GM21381 (cell line): ENCODE results near the gene YEATS2.
"Not testable (repeated sequence)": the region's sequence is repeated elsewhere in the genome, so short reads cannot be mapped to it uniquely, and the experiment has no call there.

Experiments used
- ATAC-seq: cut with Tn5 transposase; IDR thresholded peaks from one replicate; pipeline ENCODE4 v1.9.1; 2021; ENCODE audit warnings: mild to moderate bottlenecking, moderate library complexity; ENCODE audit not compliant: unreplicated experiment

YEATS2 gene

GRCh38 chr3:183697610-183698317 lies at the start of gene YEATS2:
Gene YEATS2 (plus strand): TSS chr3:183697797. CDS start chr3:183715163, 17,366 bp downstream.
- peak; percentile 86 for ATAC-seq

GRCh38 chr3:183650554-183650953 lies 47.0 kb upstream of the YEATS2 start:
- ATAC-seq: no peak

- no peak for ATAC-seq
Observed at GRCh38 chr3:183653209-183654064, 44.2 kb upstream of the YEATS2 start.

DNA sequence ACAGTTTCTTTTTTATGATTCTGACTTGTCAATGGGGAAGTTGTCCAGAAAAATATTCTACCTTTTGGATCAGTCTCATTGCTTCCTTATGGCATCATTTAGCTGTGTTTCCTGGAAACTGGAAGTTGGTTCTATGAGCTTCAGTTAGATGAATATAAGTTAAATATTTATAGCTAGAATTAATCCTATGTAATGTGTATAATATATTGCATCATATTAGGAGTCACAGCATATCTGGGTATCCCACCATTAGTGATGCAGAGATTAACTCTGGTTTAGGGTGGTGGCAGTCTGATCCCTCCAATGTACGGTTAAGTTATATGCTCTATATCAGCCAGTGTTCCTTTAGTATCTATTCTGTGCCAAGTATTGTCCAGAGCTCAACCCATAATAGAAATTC lies 42.9 kb upstream of the YEATS2 start:
- ATAC-seq: no peak

GRCh38 chr3:183662099-183662498 lies 35.5 kb upstream of the YEATS2 start:
- no peak for ATAC-seq

GRCh38 chr3:183664913-183665381 lies 32.6 kb upstream of the YEATS2 start:
- no peak for ATAC-seq

DNA sequence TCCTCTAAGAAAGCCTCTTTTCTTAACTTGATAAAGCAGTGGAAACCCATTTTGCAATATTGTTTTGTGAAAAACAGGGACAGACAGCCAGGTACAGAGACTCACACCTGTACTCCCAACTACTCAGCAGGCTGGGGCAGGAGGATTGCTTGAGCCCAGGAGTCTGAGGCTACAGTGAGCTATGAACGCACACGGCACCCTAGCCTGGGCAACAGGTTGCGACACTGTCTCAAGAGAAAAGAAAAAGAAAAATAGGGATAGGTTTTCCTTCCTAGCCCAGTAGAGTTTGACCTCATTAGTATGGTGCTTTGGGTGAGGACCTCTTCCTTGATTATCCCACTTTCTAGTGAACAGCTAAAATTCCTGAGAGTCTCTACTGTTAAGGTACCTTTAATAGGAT lies 17.5 kb upstream of the YEATS2 start:
- no peak for ATAC-seq

DNA sequence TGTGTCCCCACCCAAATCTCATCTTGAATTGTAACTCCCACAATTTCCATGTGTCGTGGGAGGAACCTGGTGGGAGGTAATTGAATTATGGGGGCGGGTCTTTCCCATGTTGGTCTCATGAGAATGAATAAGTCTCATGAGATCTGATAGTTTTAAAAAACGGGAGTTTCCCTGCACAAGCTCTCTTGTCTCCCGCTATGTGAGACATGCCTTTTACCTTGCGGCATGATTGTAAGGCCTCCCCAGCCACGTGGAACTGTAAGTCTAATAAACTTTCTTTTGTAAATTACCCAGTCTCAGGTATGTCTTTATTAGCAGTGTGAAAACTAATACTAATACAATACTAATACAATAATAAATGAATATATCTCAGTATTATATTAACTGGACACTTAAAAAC lies 9.9 kb upstream of the YEATS2 start:
- ATAC-seq: no peak

DNA sequence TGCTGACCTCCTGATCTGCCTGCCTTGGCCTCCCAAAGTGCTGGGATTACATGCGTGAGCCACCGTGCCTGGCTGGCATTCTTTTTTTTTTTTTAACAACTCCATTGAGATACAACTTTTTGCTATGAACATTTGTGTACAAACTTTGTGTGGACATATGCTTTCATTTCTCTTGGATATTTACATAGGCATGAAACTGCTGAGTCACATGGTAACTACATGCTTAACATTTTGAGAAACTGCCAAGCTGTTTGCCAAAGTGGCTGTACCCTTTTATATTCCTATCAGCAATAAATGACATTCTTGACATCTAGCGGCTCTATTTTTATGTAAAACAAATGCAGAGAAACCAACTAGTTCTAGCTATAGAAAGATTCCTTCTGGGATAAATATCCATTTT lies 8.7 kb upstream of the YEATS2 start:
- no peak for ATAC-seq

- not testable (repeated sequence) for ATAC-seq
Observed at GRCh38 chr3:183689621-183690020, 8.0 kb upstream of the YEATS2 start.

- ATAC-seq: no peak
Observed at GRCh38 chr3:183690402-183690995, 7.1 kb upstream of the YEATS2 start.

GRCh38 chr3:183692436-183692835 lies 5.2 kb upstream of the YEATS2 start:
- ATAC-seq: no peak

- ATAC-seq: no peak
Observed at GRCh38 chr3:183695569-183696364, 1.8 kb upstream of the YEATS2 start.

GRCh38 chr3:183697123-183697609 lies 431 bp upstream of the YEATS2 start:
- ATAC-seq: no peak

GRCh38 chr3:183698318-183698751 lies 738 bp downstream of the YEATS2 start:
- peak; percentile 16 for ATAC-seq

DNA sequence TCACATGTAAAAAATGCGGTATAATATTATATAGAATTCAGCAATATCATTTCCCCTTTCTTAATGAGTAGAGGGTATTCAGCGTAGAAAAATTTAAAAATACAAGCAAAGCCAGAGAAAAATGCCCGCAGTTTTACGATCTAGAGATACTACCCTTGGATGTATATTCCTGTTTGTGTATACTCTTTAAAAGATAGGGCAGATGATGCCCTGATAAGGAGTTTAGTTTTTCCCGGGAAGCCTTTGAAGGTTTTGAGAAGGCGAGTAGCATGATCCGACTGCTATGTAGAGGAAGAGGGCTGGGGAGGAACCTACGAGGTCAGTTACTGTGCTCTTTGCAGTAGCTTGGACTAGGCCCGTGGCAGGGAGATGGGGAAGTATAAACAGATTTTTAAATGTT lies 1.2 kb downstream of the YEATS2 start:
- ATAC-seq: no peak

DNA sequence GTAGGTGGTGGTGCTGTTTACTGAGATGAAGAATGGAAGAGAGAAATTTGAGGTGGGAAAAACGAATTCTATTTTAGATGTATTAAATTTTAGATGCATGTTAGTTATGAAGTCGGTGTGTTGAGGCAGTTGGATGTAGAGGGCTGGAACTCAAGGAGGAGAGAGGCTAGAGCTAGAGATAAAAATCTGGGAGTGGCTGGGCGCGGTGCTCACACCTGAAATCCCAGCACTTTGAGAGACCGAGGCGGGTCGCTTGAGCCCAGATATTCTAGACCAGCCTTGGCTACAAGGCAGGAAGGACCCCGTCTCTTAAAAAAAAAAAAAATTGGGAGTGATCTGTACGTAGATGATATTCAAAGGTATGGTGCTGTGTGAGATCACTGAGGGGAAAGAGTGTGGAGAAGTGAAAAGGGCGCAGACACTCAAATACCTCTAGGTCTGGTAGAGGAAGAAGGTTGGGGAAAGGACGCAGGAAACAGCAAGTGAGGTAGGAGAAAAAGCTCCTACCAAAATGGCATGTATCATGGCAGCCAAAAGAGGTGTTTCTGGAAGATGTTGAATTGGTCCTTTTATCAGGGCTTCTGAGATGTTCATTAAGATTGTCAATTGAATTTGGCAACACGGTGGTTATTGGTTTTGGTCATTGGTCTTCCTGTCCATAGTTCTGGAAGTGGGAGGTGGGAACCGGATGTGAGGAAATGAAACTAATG lies 1.8 kb downstream of the YEATS2 start:
- ATAC-seq: no peak

DNA sequence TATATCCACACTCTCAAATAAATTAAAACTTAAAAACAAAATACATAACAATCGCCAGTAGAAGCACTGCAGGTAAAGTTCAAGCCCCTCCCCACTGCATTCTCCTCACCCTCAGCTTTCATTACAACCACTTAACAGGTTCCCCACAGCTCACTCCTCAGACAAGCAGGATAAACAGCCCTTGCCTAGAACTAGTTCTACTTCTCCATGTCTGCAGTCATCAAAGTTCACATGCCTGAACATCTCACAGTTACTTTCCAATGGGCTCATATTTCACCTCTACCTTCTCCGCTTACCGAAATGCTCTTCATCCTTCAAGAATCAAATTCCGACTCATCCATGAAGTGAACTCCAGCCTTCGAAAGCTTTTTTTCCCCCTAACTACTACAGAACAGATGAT lies 4.1 kb downstream of the YEATS2 start:
- ATAC-seq: no peak

DNA sequence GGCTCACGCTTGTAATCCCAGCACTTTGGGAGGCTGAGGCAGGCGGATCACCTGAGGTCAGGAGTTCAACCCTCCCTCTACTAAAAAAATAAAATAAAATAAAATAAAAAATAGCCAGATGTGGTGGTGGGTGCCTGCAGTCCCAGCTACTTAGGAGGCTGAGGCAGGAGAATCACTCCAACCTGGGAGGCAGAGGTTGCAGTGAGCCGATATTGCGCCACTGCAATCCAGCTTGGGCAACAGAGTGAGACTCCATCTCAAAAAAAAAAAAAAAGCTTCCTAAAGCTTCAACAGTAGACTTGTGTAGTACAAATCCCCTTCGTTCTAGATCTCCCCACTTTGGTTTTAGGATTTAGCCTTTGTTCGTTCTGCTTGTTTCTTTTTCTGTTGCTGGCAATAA lies 6.3 kb downstream of the YEATS2 start:
- not testable (repeated sequence) for ATAC-seq

DNA sequence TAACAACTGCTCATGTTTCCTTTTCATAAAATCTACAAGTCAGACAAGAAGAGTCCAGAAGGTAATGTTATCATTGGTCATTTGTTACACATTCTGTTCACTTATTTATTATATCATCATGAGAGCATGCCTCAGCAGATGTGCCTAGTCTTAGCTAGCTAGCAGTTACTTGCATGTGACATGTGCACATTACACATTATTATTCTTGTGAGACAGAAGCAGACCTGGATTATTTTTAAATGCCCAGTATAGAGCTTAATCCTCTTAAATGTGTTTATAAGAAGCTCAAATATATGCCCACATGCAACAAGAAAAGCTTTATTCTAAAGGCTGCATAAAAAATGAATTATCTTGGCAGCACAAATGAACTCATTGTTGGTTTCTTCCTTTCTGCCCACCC lies 12.6 kb downstream of the YEATS2 start:
- no peak for ATAC-seq
